Osteocyte (in vitro differentiated cells): ENCODE measurements around the gene PSEN1. TPM values are rescaled to one million over a fixed set of nuclear protein-coding genes. Genes with fewer than 3 reads are reported as not detected.

ENCODE experiments used
- DNase-seq: peaks from one replicate; pipeline ENCODE4 v3.0.0; 2021; ENCODE audit warnings: mixed read lengths; ENCODE audit not compliant: unreplicated experiment; ENCODE audit errors: extremely low spot score
- H3K27ac Mint-ChIP-seq: one replicate; pipeline ENCODE4 v1.8.0; 2021; ENCODE audit warnings: mild to moderate bottlenecking, mixed read lengths; ENCODE audit not compliant: unreplicated experiment
- H3K27me3 Mint-ChIP-seq: one replicate; pipeline ENCODE4 v1.8.0; 2021; ENCODE audit warnings: mixed read lengths; ENCODE audit not compliant: unreplicated experiment
- H3K36me3 Mint-ChIP-seq: one replicate; pipeline ENCODE4 v1.8.0; 2021; ENCODE audit warnings: mixed read lengths; ENCODE audit not compliant: unreplicated experiment
- H3K4me1 Mint-ChIP-seq: one replicate; pipeline ENCODE4 v1.8.0; 2021; ENCODE audit warnings: mixed read lengths; ENCODE audit not compliant: unreplicated experiment
- H3K4me3 Mint-ChIP-seq: one replicate; pipeline ENCODE4 v1.8.0; 2021; ENCODE audit warnings: mild to moderate bottlenecking, moderate library complexity, mixed read lengths; ENCODE audit not compliant: unreplicated experiment
- H3K9me3 Mint-ChIP-seq: one replicate; pipeline ENCODE4 v1.8.0; 2021; ENCODE audit warnings: mixed read lengths; ENCODE audit not compliant: unreplicated experiment
- CTCF ChIP-seq: fragments of 200-600 bp; sonication (generic); IDR thresholded peaks from 2 replicates; pipeline ENCODE4 v1.5.0; 2021; ENCODE audit warnings: antibody characterized with exemption, mild to moderate bottlenecking, moderate library complexity
- total RNA-seq: library from RNA; stranded (reverse); gene quantifications from 2 replicates; pipeline ENCODE4 v1.2.1, GENCODE V29; 2021

Gene PSEN1
- total RNA-seq, 1 donor from 2014 or later, result 64.4 TPM

- TF ChIP-seq CTCF, result no peak
- Mint-ChIP-seq H3K4me1 (no peaks in the 10 kb centered on the region), H3K27ac (no peak overlapping the region), H3K27me3 (no peaks in the 10 kb centered on the region), H3K4me3 (no peak overlapping the region), H3K9me3 (no peaks in the 10 kb centered on the region), H3K36me3 (peaks cover 21% of the 10 kb centered on the region)
- no peak for DNase-seq
These were observed 10.6 kb upstream of the PSEN1 start for GRCh38 chr14:73125746-73126145.

GRCh38 chr14:73133795-73134194 is 2.5 kb upstream of the PSEN1 start:
- DNase-seq, result no peak
- H3K9me3 Mint-ChIP-seq, result no peaks in the 10 kb centered on the region
- H3K27ac Mint-ChIP-seq, result no peak overlapping the region
- H3K27me3 Mint-ChIP-seq, result no peaks in the 10 kb centered on the region
- TF ChIP-seq CTCF, result no peak
- peaks cover 8% of the 10 kb centered on the region for H3K4me1 Mint-ChIP-seq
- no peaks in the 10 kb centered on the region for H3K36me3 Mint-ChIP-seq
- H3K4me3 Mint-ChIP-seq, result no peak overlapping the region

GRCh38 chr14:73136085-73136386 is 271 bp upstream of the PSEN1 start:
- H3K36me3 Mint-ChIP-seq, result no peaks in the 10 kb centered on the region
- no peaks in the 10 kb centered on the region for H3K27me3 Mint-ChIP-seq
- H3K27ac Mint-ChIP-seq, result peak overlapping the region; percentile 98

GRCh38 chr14:73140811-73141323 is 4.6 kb downstream of the PSEN1 start:
- DNase-seq, result no peak
- H3K4me1 Mint-ChIP-seq, result peaks cover 29% of the 10 kb centered on the region
- H3K27me3 Mint-ChIP-seq, result no peaks in the 10 kb centered on the region
- TF ChIP-seq CTCF, result no peak
- H3K4me3 Mint-ChIP-seq, result no peak overlapping the region
- H3K27ac Mint-ChIP-seq, result peak overlapping the region; percentile 58
- H3K9me3 Mint-ChIP-seq, result no peaks in the 10 kb centered on the region
- no peaks in the 10 kb centered on the region for H3K36me3 Mint-ChIP-seq

More at GRCh38 chr14:73136085-73136386, 271 bp upstream of the PSEN1 start:
- Mint-ChIP-seq H3K9me3 (no peaks in the 10 kb centered on the region), H3K4me1 (peaks cover 9% of the 10 kb centered on the region), H3K4me3 (peak overlapping the region; percentile 96)
- no peak for TF ChIP-seq CTCF
- DNase-seq, result no peak

GRCh38 chr14:73142216-73142615 is 5.9 kb downstream of the PSEN1 start:
- no peak overlapping the region for H3K4me3 Mint-ChIP-seq
- H3K4me1 Mint-ChIP-seq, result peaks cover 37% of the 10 kb centered on the region
- H3K9me3 Mint-ChIP-seq, result no peaks in the 10 kb centered on the region
- DNase-seq, result no peak
- TF ChIP-seq CTCF, result no peak
- H3K27me3 Mint-ChIP-seq, result no peaks in the 10 kb centered on the region
- no peaks in the 10 kb centered on the region for H3K36me3 Mint-ChIP-seq
- H3K27ac Mint-ChIP-seq, result peak overlapping the region; percentile 60
